ENCODE results near the gene RFTN1.

The RFTN1 gene

GRCh38 chr3:16439163-16439847, 74.2 kb downstream of the RFTN1 start:
- Histone ChIP-seq H3K27me3 (ENCODE audit: control insufficient read depth, insufficient read depth, low read length) (no peaks in the 10 kb centered on the region), H3K4me3 (ENCODE audit: low read depth, low read length) (no peak overlapping the region), H3K4me1 (ENCODE audit: control insufficient read depth, insufficient read depth, low read length) (no peaks in the 10 kb centered on the region), H3K9ac (ENCODE audit: low read depth, low read length) (no peak overlapping the region), H3K36me3 (ENCODE audit: control insufficient read depth, insufficient read depth, low read length) (no peaks in the 10 kb centered on the region), H3K9me3 (ENCODE audit: control insufficient read depth, insufficient read depth, low read length) (no peaks in the 10 kb centered on the region)

- Histone ChIP-seq H3K36me3 (ENCODE audit: control insufficient read depth, insufficient read depth, low read length) (no peaks in the 10 kb centered on the region), H3K9ac (ENCODE audit: low read depth, low read length) (no peak overlapping the region), H3K9me3 (ENCODE audit: control insufficient read depth, insufficient read depth, low read length) (no peaks in the 10 kb centered on the region), H3K4me3 (ENCODE audit: low read depth, low read length) (no peak overlapping the region), H3K27me3 (ENCODE audit: control insufficient read depth, insufficient read depth, low read length) (no peaks in the 10 kb centered on the region), H3K4me1 (ENCODE audit: control insufficient read depth, insufficient read depth, low read length) (no peaks in the 10 kb centered on the region)
These were observed 75.9 kb downstream of the RFTN1 start for GRCh38 chr3:16437640-16438039.

DNA sequence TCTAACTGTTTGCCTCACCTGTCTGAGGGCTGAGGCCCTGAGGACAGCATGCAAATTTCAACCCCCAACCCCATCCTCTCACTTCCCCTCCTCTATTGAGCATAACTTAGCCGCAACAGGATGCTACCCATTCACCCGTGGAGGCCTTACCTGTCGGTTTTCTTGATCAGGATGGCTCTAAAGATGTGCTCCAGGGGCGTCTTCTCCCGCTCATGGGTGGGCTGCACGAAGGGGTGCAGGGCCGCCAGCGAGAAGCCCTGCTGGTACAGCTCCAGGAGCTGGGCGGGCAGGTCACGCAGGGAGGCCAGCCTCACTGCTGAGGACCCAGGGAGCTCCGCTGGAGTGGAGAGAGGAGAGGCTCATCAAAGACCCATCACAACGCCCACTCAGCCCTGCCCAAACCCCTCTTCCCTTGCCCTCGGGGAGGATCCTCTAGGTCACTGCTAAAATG, 79.8 kb downstream of the RFTN1 start:
- H3K4me1 ChIP-seq (ENCODE audit: control insufficient read depth, insufficient read depth, low read length), result no peaks in the 10 kb centered on the region

GRCh38 chr3:16432714-16433113, 80.8 kb downstream of the RFTN1 start:
- no peaks in the 10 kb centered on the region for H3K4me1 ChIP-seq (ENCODE audit: control insufficient read depth, insufficient read depth, low read length)
- H3K9ac ChIP-seq (ENCODE audit: low read depth, low read length), result no peak overlapping the region
- no peak overlapping the region for H3K4me3 ChIP-seq (ENCODE audit: low read depth, low read length)
- H3K9me3 ChIP-seq (ENCODE audit: control insufficient read depth, insufficient read depth, low read length), result no peaks in the 10 kb centered on the region
- H3K36me3 ChIP-seq (ENCODE audit: control insufficient read depth, insufficient read depth, low read length), result no peaks in the 10 kb centered on the region
- no peaks in the 10 kb centered on the region for H3K27me3 ChIP-seq (ENCODE audit: control insufficient read depth, insufficient read depth, low read length)

More for the DNA sequence above, 79.8 kb downstream of the RFTN1 start:
- no peaks in the 10 kb centered on the region for H3K36me3 ChIP-seq (ENCODE audit: control insufficient read depth, insufficient read depth, low read length)
- no peak overlapping the region for H3K9ac ChIP-seq (ENCODE audit: low read depth, low read length)
- H3K27me3 ChIP-seq (ENCODE audit: control insufficient read depth, insufficient read depth, low read length), result no peaks in the 10 kb centered on the region
- H3K9me3 ChIP-seq (ENCODE audit: control insufficient read depth, insufficient read depth, low read length), result no peaks in the 10 kb centered on the region
- H3K4me3 ChIP-seq (ENCODE audit: low read depth, low read length), result no peak overlapping the region

- no peaks in the 10 kb centered on the region for H3K4me1 ChIP-seq (ENCODE audit: control insufficient read depth, insufficient read depth, low read length)
- no peaks in the 10 kb centered on the region for H3K9me3 ChIP-seq (ENCODE audit: control insufficient read depth, insufficient read depth, low read length)
- no peak overlapping the region for H3K9ac ChIP-seq (ENCODE audit: low read depth, low read length)
- no peak overlapping the region for H3K4me3 ChIP-seq (ENCODE audit: low read depth, low read length)
- H3K36me3 ChIP-seq (ENCODE audit: control insufficient read depth, insufficient read depth, low read length), result no peaks in the 10 kb centered on the region
- H3K27me3 ChIP-seq (ENCODE audit: control insufficient read depth, insufficient read depth, low read length), result no peaks in the 10 kb centered on the region
These were observed 82.5 kb downstream of the RFTN1 start for GRCh38 chr3:16430717-16431630.

- no peaks in the 10 kb centered on the region for H3K36me3 ChIP-seq (ENCODE audit: control insufficient read depth, insufficient read depth, low read length)
- no peak overlapping the region for H3K9ac ChIP-seq (ENCODE audit: low read depth, low read length)
- no peaks in the 10 kb centered on the region for H3K27me3 ChIP-seq (ENCODE audit: control insufficient read depth, insufficient read depth, low read length)
- H3K4me1 ChIP-seq (ENCODE audit: control insufficient read depth, insufficient read depth, low read length), result no peaks in the 10 kb centered on the region
- no peaks in the 10 kb centered on the region for H3K9me3 ChIP-seq (ENCODE audit: control insufficient read depth, insufficient read depth, low read length)
- H3K4me3 ChIP-seq (ENCODE audit: low read depth, low read length), result no peak overlapping the region
These were observed 84.4 kb downstream of the RFTN1 start for GRCh38 chr3:16429086-16429485.

- no peak overlapping the region for H3K9ac ChIP-seq (ENCODE audit: low read depth, low read length)
- no peaks in the 10 kb centered on the region for H3K36me3 ChIP-seq (ENCODE audit: control insufficient read depth, insufficient read depth, low read length)
- no peak overlapping the region for H3K4me3 ChIP-seq (ENCODE audit: low read depth, low read length)
- no peaks in the 10 kb centered on the region for H3K27me3 ChIP-seq (ENCODE audit: control insufficient read depth, insufficient read depth, low read length)
- H3K9me3 ChIP-seq (ENCODE audit: control insufficient read depth, insufficient read depth, low read length), result no peaks in the 10 kb centered on the region
- H3K4me1 ChIP-seq (ENCODE audit: control insufficient read depth, insufficient read depth, low read length), result no peaks in the 10 kb centered on the region
These were observed 84.9 kb downstream of the RFTN1 start for GRCh38 chr3:16428612-16429011.

DNA sequence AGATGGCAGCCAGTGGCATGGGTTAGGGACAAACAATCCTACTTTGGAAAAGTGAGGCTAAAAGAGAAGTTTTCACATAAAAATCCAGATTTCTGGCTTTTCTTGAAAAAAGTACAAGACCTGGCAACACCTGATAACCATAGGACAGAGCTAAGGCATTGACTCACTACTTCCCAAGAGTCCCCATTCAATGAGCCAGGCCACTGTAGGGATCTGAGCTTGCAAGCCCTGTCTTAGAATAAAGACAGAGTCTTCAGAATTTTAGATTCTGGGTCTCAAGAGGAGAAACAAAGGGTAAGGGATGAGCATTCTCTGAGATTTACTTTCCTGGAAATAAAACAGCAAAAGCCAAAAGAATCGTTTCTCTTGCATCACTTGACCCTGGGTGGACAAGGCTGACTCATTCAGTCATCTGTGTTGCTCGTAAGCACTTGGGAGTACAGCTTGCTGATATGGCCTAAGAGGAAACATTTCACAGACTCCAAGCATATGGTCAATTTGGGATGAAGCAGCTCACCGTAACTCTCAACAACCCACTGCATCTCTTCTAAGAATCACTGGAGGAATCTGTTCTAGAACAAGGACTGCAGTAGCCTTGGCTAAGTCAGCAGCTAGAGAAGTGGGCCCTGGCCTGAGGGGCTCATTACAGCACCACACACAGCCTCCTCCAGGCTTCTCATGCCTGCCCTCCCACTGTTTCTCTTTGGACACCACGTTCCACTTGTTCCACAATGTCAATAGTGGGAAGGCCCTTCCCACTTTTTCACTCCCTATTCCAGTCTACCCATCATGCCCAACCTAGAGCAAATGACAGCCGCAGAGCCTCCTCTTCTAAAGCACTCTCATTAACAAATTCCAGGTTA, 86.2 kb downstream of the RFTN1 start:
- Histone ChIP-seq H3K27me3 (ENCODE audit: control insufficient read depth, insufficient read depth, low read length) (no peaks in the 10 kb centered on the region), H3K4me3 (ENCODE audit: low read depth, low read length) (no peak overlapping the region), H3K4me1 (ENCODE audit: control insufficient read depth, insufficient read depth, low read length) (no peaks in the 10 kb centered on the region), H3K9ac (ENCODE audit: low read depth, low read length) (no peak overlapping the region), H3K9me3 (ENCODE audit: control insufficient read depth, insufficient read depth, low read length) (no peaks in the 10 kb centered on the region), H3K36me3 (ENCODE audit: control insufficient read depth, insufficient read depth, low read length) (no peaks in the 10 kb centered on the region)

- H3K36me3 ChIP-seq (ENCODE audit: control insufficient read depth, insufficient read depth, low read length), result no peaks in the 10 kb centered on the region
These were observed 86.8 kb downstream of the RFTN1 start for GRCh38 chr3:16426665-16427064.

GRCh38 chr3:16426029-16426400, 87.5 kb downstream of the RFTN1 start:
- no peaks in the 10 kb centered on the region for H3K36me3 ChIP-seq (ENCODE audit: control insufficient read depth, insufficient read depth, low read length)
- no peak overlapping the region for H3K4me3 ChIP-seq (ENCODE audit: low read depth, low read length)
- H3K9me3 ChIP-seq (ENCODE audit: control insufficient read depth, insufficient read depth, low read length), result no peaks in the 10 kb centered on the region
- H3K9ac ChIP-seq (ENCODE audit: low read depth, low read length), result no peak overlapping the region
- H3K4me1 ChIP-seq (ENCODE audit: control insufficient read depth, insufficient read depth, low read length), result no peaks in the 10 kb centered on the region
- no peaks in the 10 kb centered on the region for H3K27me3 ChIP-seq (ENCODE audit: control insufficient read depth, insufficient read depth, low read length)

More at GRCh38 chr3:16426665-16427064, 86.8 kb downstream of the RFTN1 start:
- no peaks in the 10 kb centered on the region for H3K4me1 ChIP-seq (ENCODE audit: control insufficient read depth, insufficient read depth, low read length)
- H3K4me3 ChIP-seq (ENCODE audit: low read depth, low read length), result no peak overlapping the region
- no peaks in the 10 kb centered on the region for H3K27me3 ChIP-seq (ENCODE audit: control insufficient read depth, insufficient read depth, low read length)
- no peak overlapping the region for H3K9ac ChIP-seq (ENCODE audit: low read depth, low read length)
- no peaks in the 10 kb centered on the region for H3K9me3 ChIP-seq (ENCODE audit: control insufficient read depth, insufficient read depth, low read length)

DNA sequence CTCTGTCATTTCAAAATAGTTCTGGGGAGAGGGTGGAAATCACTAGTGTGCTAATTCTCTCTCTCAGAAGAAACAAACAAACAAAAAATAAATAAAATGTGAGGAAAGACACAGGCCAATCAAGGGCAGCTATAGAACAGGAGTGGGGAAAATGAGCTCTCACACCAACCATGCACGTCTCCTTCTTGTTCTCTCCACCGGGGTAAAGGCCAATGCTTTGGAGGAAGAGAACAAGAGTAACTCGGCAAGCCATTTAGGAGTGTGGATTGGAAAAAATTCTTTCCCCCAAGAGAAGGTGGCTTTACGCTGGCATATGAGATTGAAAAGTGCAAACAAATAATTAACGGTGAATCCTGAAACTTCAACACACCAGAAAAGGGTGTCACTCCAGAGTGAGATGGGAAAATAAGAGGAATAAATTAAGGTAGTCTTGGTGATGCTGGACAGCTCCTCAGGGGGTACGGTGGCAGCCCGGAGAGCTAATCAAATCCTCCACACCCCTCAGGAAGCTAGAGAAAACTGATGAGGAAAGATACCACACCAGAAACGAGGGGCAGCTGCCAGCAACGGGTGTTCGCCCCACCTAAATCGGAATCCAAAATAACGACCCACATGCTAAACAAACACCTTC, 88.0 kb downstream of the RFTN1 start:
- H3K9ac ChIP-seq (ENCODE audit: low read depth, low read length), result no peak overlapping the region
- no peaks in the 10 kb centered on the region for H3K9me3 ChIP-seq (ENCODE audit: control insufficient read depth, insufficient read depth, low read length)
- H3K4me1 ChIP-seq (ENCODE audit: control insufficient read depth, insufficient read depth, low read length), result no peaks in the 10 kb centered on the region
- H3K36me3 ChIP-seq (ENCODE audit: control insufficient read depth, insufficient read depth, low read length), result no peaks in the 10 kb centered on the region
- H3K27me3 ChIP-seq (ENCODE audit: control insufficient read depth, insufficient read depth, low read length), result no peaks in the 10 kb centered on the region
- no peak overlapping the region for H3K4me3 ChIP-seq (ENCODE audit: low read depth, low read length)

Data from iPS-15b (cell line).